ENCODE results near the gene ELFN1.

The ELFN1 gene

DNA sequence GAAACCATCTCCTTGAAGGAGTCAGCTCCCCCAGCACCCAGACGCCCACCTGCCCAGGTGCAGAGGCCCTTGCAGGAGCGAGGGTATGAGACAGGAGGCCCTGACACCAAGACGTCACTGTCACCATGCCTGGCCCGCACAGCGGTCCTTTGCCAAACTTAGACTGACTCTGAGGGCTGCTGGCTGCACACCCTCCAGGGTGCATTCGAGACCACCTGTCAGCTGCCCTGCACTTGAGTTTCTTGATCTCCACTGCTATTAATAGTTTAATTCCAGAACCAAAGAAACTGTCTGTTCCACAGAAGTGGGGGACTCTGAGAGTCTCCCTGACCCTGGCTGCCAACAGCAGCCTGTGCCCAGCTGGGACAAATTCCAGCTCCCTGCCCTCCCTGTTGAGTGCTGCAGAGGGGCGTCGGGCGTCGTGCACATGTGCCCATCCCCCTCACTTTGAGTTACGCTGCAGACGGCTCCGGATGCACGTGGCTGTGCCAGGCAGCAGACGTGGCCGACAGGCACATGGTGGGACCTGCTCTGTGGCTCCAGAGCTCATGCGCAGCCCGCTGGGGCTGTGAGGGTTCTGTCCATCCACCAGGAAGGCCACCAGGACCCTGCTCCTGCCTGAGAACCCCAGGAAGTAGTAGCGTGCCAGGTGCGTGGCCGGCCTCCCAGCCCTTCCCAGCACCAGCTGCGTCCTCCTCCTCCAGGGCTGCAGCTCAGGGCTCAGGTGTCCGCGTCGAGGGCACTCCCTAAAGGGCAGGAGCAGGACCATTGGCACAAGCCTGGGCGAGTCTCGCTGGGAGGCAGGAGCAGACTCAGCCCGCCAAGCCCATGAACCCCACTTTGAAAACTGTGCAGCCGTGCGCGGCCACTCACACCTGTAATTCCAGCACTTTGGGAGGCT, 24.8 kb downstream of the ELFN1 start:
- DNase-seq (ENCODE audit: low read depth), result no peak

DNA sequence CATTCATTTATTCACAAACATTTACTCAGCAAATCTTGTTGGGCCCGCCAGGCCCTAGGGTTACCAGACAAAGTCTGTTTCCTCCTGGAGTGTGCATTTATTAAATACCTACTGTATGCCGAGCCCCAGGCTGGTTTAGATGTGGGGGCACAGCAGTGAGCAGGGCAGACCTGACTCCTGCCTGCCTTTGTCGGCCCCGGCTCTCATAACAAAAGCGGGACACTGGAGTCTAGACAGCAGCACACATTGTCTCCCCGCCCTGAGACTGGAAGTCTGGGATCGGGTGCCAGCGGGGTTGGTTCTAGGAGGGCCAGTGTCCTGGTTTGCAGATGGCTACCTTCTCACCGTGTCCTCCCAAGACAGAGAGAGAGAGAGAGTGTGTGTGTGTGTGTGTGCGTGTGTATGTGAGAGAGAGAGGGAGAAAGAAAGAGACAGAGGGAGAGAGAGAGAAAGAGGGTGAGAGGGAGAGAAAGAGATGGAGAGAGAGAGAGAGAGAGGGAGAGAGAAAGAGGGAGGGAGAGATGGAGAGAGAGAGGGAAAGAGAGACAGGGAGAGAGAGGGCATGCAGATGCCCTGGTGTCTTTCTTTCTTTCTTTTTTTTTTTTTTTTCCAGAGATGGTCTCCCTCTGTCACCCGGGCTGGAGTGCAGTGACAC, 25.9 kb downstream of the ELFN1 start:
- DNase-seq (ENCODE audit: low read depth), result no peak

DNA sequence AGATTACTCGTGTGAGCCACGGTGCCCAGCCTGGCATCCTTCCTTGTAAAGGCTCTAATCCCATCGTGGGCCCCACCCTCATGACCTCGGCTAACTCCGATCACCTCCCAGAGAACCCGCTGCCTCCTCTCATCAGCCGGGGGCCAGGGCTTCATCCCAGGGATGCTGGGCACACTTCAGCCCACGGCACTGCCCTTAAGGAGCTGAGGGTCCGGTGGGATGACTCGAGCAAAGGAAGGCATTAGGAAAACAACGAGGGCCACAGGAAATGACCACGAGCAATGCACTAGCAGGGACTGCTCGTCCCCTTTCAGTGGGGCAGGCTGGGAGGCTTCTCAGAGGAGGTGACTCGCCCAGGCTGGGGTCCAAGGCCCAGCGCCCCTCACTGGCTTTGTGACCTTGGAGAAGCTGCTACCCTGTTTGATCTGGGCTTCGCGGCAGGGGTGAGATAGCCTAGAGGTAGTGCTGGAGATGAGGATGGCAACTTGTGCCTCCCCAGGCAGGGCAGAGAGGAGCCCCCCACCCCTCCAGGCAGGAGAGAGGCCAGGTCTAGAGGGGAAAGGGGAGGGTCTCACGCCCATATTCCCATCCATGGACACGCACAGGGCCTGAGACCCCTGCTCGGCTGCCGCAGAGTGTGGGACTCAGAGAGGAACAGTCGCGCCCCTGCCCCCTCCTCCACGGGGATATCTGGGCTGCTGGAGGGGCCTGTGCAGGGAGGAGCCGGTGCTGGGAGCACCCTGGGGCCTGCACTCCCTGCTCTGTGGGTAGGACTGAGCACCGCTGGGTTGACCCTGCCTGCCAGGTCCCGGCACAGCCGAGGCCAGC, 26.8 kb downstream of the ELFN1 start:
- no peak for DNase-seq (ENCODE audit: low read depth)

DNA sequence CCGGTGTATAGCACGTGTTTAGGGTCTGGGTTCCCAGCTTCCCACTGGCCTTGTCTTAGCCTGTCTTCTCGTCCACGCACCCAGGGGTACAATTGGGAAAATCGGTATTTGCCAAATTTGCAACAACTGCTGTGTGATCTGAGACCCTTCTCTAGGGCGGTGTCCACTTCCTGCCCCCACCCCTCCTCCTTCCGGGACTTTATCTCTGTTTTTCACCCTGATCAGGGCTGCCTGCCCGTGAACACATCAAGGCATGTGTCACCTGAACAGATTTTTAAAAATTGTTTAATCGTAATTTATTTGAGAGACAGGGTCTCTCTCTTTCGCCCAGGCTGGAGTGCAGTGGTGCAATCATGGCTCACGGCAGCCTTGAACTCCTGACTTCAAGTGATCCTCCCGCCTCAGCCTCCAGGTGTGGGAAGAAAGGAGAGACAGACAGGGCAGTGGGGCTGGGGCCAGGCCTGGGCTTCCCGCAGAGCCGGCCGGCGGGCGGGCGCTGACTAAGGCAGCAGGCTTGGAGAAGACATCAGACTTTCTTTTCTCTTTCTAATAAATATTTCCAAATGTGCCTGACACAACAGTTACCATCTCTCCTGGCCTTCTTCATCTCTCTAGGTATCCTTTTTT, 27.5 kb downstream of the ELFN1 start:
- DNase-seq (ENCODE audit: low read depth), result no peak

DNA sequence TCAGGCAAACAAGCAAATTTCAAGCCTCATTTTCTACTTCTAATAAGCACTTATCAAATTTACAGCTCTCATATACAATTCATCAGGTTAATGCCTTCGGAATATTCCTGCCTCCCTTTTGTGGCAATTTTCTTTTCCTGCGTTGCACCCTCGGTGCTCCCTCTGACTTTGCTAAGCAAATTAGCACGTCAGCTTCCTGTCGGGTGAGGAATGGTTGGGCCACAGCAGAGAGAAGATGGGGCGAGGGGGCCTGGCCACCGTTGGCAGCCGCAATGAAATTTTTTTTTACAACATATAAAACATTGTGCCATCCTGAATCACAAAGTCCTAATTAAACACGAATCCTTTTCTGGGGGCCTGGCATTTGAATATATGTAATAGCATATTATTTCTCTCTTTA, 28.1 kb downstream of the ELFN1 start:
- DNase-seq (ENCODE audit: low read depth), result no peak

DNA sequence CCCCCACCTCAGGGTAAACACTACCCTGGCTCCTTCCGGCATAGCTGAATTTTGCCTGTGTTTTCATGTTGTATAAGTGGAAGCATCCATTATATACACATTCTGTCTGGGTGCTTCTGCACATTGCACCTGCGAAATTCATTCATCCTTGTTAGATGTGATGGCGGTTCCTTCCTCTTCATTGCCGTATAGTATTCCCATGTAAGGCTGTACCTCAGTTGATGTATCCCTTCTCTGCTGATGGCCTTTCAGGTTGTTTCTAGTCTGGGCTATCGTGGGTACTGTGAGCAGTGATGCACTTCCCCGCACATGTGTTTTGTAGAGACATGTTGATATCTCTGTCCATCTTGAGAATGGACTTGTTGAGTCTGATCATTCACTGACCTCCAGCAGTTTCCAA, 28.9 kb downstream of the ELFN1 start:
- no peak for DNase-seq (ENCODE audit: low read depth)

DNA sequence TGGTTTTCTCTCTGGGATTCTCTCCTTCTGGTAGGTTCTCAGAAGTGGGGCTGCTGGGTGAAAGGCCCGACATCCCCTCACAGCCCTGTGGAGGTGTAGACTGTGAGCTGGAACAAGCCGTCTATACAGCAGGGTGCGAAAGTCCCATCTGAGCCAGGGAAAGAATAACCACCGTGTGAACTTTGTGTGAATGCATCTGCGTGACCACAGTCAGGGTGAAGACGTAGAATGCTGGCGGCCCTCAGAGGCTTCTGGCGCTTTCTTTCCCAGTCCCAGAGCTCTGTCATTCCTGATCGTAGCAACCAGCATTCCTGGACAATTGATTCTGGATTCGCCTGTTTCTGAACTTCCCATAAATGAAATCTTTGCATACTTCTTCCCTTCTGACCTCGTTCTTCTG, 30.0 kb downstream of the ELFN1 start:
- no peak for DNase-seq (ENCODE audit: low read depth)

DNA sequence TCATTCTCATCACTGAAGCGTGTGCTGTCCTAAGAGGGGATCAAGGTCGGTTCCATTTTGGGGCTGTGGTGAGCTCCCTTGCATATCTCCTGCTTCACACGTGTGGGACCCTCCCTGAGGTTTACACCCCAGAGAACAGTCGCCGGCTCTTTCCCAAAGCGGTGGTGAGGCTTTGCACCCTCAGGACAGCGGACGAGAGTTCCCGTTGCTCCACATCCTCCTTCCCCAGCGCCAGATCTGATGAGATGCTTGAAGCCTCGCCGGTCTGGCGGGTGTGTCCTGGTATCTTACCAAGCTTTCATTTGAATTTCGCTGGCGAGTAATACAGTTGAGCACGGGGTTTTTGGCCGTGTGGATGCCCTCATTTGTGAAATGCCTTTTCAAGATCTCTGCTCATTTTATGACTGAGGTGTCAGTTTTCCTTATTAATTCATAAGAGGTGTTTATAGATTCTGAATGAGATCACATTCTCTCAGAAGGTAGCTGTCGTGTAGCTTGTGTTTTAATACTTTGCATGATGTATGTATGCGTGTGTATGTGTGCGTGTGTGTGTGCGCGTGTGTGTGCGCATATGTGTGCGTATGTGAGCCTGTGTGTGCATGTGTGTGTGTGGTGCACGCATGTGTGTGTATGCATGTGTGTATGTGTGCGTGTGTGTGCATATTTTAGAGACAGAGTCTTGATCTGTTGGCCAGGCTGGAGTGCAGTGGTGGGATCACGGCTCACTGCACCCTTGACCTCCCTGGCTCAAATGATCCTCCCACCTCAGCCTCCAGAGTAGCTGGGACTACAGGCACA, 30.7 kb downstream of the ELFN1 start:
- no peak for DNase-seq (ENCODE audit: low read depth)

DNA sequence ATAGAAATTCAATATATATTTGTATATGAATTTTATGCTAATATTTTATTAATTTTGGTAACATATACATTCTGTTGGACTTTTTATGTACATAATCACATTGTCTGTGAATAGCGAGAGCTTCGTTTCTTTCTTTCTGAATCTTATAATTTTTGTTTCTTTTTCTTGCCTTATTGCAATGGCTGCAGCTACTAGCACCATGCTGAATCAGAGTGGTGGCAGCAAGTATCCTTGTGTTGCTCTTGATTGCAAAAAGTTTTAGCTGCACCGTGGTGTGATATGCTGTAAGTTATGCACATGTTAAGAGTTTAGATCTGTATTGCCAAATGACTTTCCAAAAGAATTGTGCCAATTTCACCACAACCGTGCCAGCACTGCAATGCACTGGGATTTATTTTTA, 32.6 kb downstream of the ELFN1 start:
- no peak for DNase-seq (ENCODE audit: low read depth)

DNA sequence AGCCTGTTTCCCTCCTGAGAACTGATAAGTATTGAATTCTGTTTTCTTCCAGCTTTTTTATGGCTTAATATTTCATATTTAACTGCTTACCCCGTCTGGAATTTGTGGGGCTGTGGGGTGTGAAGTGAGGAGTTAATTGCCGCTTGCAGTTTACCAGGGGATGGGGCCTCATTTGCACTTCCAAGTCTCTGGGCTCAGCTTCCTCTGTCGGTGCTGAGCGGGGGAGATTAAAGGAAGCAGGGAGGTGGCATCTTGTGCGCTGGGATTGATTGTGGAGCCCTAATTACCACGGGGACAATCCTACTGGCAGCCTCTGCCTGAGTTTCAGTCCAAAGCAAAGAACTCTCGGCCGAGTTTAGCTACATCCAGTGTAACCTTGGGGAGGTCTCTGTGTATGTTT, 33.4 kb downstream of the ELFN1 start:
- DNase-seq (ENCODE audit: low read depth), result no peak

DNA sequence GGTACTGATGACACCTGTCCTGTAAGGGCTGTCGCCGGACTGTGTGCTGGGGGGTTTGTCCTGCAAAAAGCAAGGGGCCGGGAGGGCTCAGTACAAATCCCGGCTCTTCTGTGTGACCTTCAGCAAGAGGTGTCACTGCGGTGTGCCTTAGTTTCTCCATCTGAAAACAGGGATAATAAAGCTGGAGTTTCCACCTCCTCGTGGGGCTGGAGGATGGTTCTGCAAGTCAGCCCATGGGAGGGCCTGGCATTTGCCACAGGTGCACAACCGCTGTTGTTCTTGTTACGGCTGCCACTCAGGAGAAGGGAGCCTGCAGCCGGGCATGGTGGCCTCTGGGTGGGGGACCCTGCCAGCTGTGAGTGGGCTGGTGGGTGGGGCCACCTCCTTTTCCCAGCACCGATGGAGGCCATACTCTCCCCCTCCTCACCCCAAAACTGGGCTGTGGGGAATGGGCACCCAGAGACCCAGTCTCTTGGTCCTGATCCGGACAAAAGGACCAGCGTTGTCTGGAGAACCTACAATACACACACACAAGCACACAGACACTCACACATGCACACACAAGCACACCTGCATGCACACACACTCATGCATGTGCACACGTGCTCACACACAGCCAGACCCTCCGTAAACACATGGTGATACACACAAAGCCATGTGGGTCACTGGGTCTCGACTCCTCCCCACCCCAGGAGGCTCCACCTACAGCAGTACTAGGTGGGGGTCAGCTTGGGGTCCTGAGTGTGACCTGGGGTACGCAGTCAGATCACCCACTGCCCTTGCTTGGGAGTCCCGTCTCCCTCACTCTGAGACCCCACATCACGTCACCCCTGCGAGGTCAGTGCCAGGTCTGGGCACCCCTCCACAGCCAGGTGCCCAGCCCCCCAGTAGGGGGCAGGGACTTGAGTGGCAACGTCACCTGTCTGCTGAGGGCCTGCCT, 34.1 kb downstream of the ELFN1 start:
- no peak for DNase-seq (ENCODE audit: low read depth)

DNA sequence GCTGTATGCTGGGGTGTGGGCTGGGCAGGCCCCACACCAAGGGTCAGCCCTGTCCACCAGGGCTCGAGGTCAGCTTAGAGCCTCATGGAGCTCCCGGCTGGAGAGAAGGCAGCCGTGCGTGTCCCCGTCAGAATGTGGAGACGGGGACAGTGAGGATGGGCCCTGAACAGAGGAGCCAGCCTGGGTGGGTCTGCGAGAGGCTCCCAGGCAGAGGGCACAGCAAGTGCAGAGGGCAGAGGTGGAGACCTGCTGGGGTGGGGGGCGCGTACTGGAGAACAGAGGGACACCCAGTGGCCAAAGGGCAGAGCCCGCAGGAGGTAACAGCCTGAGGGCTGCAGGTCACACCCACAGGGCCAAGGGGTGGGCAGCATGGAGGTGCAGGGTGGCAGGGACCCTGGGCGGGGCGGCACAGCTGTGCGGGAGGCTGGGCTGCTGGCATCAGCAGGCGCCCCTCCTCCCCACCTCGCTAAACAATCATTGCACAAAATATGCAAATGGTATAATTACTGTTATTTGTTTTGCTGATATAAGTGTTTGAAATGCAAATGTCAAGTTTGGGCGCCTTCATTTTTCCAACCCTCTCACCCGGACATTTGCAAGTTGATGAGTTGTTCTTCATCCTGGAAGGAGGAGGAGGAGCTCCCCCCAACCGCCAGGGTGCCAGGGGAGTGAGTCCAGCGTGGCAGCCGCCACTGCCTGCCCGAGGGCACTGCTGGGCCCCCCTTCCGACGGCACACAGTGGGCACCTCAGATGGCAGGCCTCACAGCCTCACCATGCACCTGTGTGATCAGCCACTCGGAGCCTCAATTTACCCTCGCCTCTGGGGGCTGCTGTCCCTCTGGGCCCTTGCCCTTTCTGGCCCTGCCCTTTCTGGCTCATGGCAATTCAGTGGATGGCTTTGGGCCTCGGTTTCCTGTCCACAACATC, 35.0 kb downstream of the ELFN1 start:
- no peak for DNase-seq (ENCODE audit: low read depth)

DNA sequence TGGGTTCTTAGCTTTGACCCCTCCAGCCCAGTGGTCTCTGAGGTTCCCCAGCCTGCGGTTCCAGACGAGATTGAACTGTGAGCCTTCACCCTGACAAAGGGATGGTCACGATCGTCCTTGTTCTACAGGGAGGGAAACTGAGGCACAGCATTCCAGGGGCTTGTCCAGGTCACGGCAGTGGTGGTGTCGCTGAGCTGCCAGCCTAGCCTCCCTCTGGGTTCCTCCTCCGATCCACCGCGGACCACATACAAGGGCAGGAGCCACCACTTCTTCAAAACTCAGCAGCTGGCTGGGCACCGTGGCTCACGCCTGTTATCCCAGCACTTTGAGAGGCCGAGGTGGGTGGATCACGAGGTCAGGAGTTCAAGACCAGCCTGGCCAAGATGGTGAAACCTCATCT, 35.8 kb downstream of the ELFN1 start:
- no peak for DNase-seq (ENCODE audit: low read depth)

DNA sequence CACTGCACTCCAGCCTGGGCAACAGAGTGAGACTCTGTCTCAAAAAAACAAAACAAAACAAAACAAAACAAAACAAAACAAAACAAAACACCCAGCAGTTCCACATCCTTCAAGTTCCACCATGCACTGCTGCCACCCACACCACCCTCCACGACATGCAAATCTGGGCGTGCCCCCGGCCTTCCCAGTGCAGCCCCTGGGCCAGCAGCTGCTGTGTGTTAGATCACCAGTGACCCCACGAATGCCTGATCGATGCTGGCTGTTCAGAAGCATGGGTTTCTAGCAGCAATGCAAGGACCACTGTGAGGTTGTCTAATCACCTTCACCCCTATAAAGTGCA, 36.3 kb downstream of the ELFN1 start:
- no peak for DNase-seq (ENCODE audit: low read depth)

DNA sequence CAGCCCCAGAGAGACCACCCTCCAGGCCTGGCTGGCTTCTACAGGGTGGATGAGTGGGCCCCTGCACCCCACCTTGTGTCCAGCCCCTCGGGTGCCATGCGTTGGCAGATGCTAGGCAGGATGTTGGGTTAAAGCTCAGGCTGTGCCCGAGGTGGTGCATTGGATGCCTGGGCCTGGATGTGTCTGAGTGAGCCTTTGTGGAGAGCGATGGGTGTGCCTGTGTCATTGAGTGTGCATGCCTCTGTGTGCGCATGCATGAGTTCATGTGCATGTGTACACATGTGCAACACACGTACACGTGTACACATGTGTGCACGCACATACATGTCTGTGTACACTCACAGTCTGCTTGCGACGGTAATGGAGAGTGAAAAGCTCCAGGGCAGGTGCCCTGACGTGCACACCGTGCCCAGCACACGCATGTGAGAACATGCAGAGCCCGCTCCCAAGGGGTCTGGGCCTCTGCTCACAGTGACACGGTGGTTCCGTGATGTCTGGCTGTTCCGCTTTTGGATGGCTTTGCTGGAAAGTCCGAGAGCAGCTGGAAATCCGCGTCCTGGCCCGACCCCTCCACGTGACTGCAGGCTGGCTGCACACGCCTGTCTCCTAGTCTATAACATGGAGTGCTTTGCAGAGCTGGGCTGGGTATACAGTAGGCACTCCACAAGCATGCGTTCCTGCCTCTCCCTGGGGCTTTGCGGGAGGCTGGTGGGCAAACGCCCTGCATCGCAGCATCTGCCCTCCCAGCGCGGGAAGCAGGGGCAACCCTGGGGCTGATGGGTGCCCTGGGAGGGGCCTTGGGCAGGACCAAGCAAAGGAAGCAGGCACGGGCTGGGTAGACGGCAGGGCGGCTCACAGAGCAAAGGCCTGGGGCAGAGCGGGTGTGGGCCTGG, 36.9 kb downstream of the ELFN1 start:
- no peak for DNase-seq (ENCODE audit: low read depth)

DNA sequence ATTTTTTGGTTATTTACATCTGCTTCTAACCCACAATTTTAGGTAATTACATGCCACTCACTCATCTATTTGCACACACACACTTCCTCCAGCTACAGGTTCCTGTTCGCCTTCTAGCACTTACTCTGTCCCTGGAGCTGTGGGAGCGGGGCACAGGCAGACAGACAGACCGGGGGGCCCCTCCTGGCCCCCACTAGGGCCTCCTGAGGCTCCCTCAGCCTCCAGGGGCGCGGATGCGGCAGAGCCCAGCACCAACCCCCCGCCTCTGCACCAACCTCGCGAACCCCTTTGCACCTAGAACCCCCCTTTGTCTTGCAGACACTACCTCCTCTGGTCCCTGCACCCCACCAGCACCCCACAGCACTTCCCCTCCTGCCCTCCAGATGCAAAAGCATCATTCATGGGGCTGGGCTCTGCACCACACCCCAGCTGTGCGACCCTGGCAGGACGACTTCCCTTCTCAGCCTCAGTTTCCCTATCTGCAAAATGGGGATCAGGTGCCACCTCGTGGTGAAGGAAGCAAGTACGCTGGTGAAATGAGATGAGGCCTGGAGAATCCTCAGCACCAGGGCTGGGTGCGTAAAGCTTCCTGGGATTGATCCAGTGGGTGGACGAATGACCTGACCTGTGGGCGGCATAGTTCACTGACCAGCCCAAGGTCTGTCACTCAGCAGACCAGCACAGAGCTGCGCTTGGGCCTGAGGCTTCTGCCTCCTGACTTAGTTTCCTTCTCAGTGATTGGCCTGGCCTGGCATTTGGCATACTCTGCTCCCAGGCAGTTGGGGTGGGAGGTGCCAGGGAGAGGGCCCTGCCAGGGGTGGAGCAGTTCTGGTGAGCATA, 37.9 kb downstream of the ELFN1 start:
- DNase-seq (ENCODE audit: low read depth), result no peak

DNA sequence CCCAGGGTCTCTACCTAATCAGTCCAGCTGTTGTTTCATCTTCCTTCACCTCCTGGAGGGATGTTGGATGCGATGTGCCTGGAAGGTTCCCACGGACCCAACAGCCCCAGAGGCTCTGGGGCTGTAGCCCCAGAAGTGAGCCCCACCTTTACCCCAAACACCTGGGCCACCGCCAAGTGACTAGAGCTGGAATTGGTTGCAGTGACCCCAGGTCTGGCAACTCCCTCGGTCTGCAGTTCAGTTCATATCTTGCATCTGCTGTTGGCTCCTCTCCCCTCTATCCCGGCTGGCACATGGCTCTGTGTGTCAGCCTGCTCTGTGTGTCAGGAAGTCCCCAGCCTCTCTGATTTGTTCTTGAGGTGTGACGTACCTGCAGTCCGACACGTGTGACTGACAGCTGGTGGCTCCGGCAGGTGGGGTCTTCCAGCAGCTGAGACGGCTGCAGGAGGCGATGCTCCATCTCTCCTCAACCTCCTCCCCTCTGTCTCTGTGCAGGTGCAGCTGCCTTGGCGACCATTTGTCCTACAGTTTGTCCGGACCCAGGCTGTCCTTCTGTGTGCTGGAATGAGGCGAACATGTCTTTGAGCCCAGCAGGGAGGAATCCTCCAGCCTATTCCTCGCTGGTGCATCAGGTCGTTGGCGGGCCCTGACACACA, 38.6 kb downstream of the ELFN1 start:
- no peak for DNase-seq (ENCODE audit: low read depth)

Measured in non-pigmented ciliary epithelial cell (primary cell).